OCI-LY3 (cell line): ENCODE data around the gene SSR1.
A peak's percentile ranks its signal among the peaks of the same experiment; 100 is the strongest.

ENCODE experiments used
- H2AFZ ChIP-seq: fragments of 200-600, 300-600 bp; shearing (Covaris generic); 2 replicates; pipeline ENCODE4 v1.6.0; 2014; ENCODE audit warnings: antibody characterized with exemption, low read depth, low read length
- H3K27ac ChIP-seq: fragments of 200-600, 300-600 bp; sonication (generic); 2 replicates; pipeline ENCODE4 v1.5.1; 2014; ENCODE audit warnings: mild to moderate bottlenecking, low read length, moderate library complexity, mixed read lengths
- H3K27me3 ChIP-seq: fragments of 200-600, 300-600 bp; sonication (generic); 2 replicates; pipeline ENCODE4 v1.6.1; 2014; ENCODE audit warnings: low read depth, low read length, mixed read lengths
- H3K36me3 ChIP-seq: fragments of 200-600, 300-600 bp; sonication (generic); replicated peaks from 2 replicates; pipeline ENCODE3; 2014; ENCODE audit warnings: low read depth, low read length, mixed read lengths
- H3K4me1 ChIP-seq: fragments of 300-600, 200-600 bp; sonication (generic); 2 replicates; pipeline ENCODE4 v1.6.1; 2014; ENCODE audit warnings: low read length, mixed read lengths
- H3K4me2 ChIP-seq: fragments of 200-600, 300-600 bp; sonication (generic); 2 replicates; pipeline ENCODE4 v1.6.1; 2014; ENCODE audit warnings: low read length, mixed read lengths
- H3K4me3 ChIP-seq: fragments of 300-600, 200-600 bp; sonication (generic); 2 replicates; pipeline ENCODE4 v1.5.1; 2014; ENCODE audit warnings: antibody characterized with exemption, mild to moderate bottlenecking, low read length, moderate library complexity
- H3K79me2 ChIP-seq: fragments of 300-600, 200-600 bp; shearing (Covaris generic); 2 replicates; pipeline ENCODE4 v1.6.1; 2014; ENCODE audit warnings: mild to moderate bottlenecking, low read length, mixed read lengths
- H3K9ac ChIP-seq: fragments of 300-600, 200-600 bp; shearing (Covaris generic); 2 replicates; pipeline ENCODE4 v1.6.0; 2014; ENCODE audit warnings: mild to moderate bottlenecking, low read length, moderate library complexity
- H3K9me3 ChIP-seq: fragments of 200-600, 300-600 bp; shearing (Covaris generic); 2 replicates; pipeline ENCODE4 v1.6.1; 2014; ENCODE audit warnings: low read length, mixed read lengths; ENCODE audit not compliant: insufficient read depth
- H4K20me1 ChIP-seq: fragments of 200-600, 300-600 bp; sonication (generic); 2 replicates; pipeline ENCODE4 v1.6.1; 2016; ENCODE audit warnings: low read length, mixed read lengths; ENCODE audit not compliant: insufficient read depth
- CTCF ChIP-seq: fragments of 200-600, 300-600 bp; sonication (generic); IDR thresholded peaks from 2 replicates; pipeline ENCODE4 v1.5.1; 2014; ENCODE audit warnings: antibody characterized with exemption, low read length, low read depth
- EZH2phosphoT487 ChIP-seq: fragments of 200-600 bp; shearing (Covaris generic); IDR thresholded peaks from 2 replicates; pipeline ENCODE4 v1.6.1; 2018; ENCODE audit warnings: antibody characterized with exemption, mixed run types, low read depth

The SSR1 gene

GRCh38 chr6:7236306-7237209 lies 76.4 kb downstream of the SSR1 start:
- peak overlapping the region; percentile 26; the same call in 1 of the 2 replicates for H3K4me3 ChIP-seq
- no peak overlapping the region for H2AFZ ChIP-seq
- TF ChIP-seq EZH2phosphoT487 (no peak), CTCF (no peak)
- H3K79me2 ChIP-seq = peaks cover 9% of the 10 kb centered on the region
- peak overlapping the region; percentile 39; the same call in 1 of the 2 replicates for H3K9ac ChIP-seq
- H3K9me3 ChIP-seq = no peaks in the 10 kb centered on the region
- no peaks in the 10 kb centered on the region for H3K27me3 ChIP-seq
- H3K4me1 ChIP-seq = peaks cover 54% of the 10 kb centered on the region
- H3K36me3 ChIP-seq = peaks cover 14% of the 10 kb centered on the region
- peaks cover 18% of the 10 kb centered on the region for H4K20me1 ChIP-seq
- peak overlapping the region; percentile 56 for H3K4me2 ChIP-seq
- H3K27ac ChIP-seq = peak overlapping the region; percentile 63

- peak overlapping the region; percentile 63 for H3K27ac ChIP-seq
- H4K20me1 ChIP-seq = peaks cover 13% of the 10 kb centered on the region
- peak overlapping the region; percentile 56 for H3K4me2 ChIP-seq
- H3K79me2 ChIP-seq = peaks cover 9% of the 10 kb centered on the region
- TF ChIP-seq EZH2phosphoT487 (no peak), CTCF (no peak)
- H3K27me3 ChIP-seq = no peaks in the 10 kb centered on the region
- H2AFZ ChIP-seq = no peak overlapping the region
- peak overlapping the region; percentile 26; the same call in 1 of the 2 replicates for H3K4me3 ChIP-seq
- H3K36me3 ChIP-seq = peaks cover 11% of the 10 kb centered on the region
- no peaks in the 10 kb centered on the region for H3K9me3 ChIP-seq
- peak overlapping the region; percentile 39; the same call in 1 of the 2 replicates for H3K9ac ChIP-seq
- peaks cover 48% of the 10 kb centered on the region for H3K4me1 ChIP-seq
Measured at GRCh38 chr6:7235712-7236305, 77.2 kb downstream of the SSR1 start.

- TF ChIP-seq EZH2phosphoT487 (no peak), CTCF (no peak)
- no peaks in the 10 kb centered on the region for H3K27me3 ChIP-seq
- peaks cover 11% of the 10 kb centered on the region for H3K36me3 ChIP-seq
- no peak overlapping the region for H2AFZ ChIP-seq
- no peak overlapping the region for H3K9ac ChIP-seq
- H3K79me2 ChIP-seq = peaks cover 9% of the 10 kb centered on the region
- H3K4me1 ChIP-seq = peaks cover 48% of the 10 kb centered on the region
- peak overlapping the region; percentile 39 for H3K4me2 ChIP-seq
- peak overlapping the region; percentile 49; the same call in 1 of the 2 replicates for H3K27ac ChIP-seq
- no peak overlapping the region for H3K4me3 ChIP-seq
- H3K9me3 ChIP-seq = no peaks in the 10 kb centered on the region
- peaks cover 13% of the 10 kb centered on the region for H4K20me1 ChIP-seq
Measured at GRCh38 chr6:7234547-7234946, 78.5 kb downstream of the SSR1 start.

GRCh38 chr6:7232351-7232750 lies 80.6 kb downstream of the SSR1 start:
- H4K20me1 ChIP-seq = peaks cover 13% of the 10 kb centered on the region
- no peak overlapping the region for H3K27ac ChIP-seq
- H3K36me3 ChIP-seq = peaks cover 11% of the 10 kb centered on the region

More at GRCh38 chr6:7232351-7232750, 80.6 kb downstream of the SSR1 start:
- Histone ChIP-seq H3K4me1 (peaks cover 39% of the 10 kb centered on the region), H2AFZ (no peak overlapping the region), H3K4me2 (no peak overlapping the region), H3K9ac (no peak overlapping the region), H3K79me2 (peaks cover 9% of the 10 kb centered on the region), H3K27me3 (no peaks in the 10 kb centered on the region), H3K9me3 (no peaks in the 10 kb centered on the region), H3K4me3 (no peak overlapping the region)
- TF ChIP-seq CTCF (no peak), EZH2phosphoT487 (no peak)
